Type B pancreatic cell (in vitro differentiated cells): ENCODE measurements around the gene POLA1. TPM values are rescaled to one million over a fixed set of nuclear protein-coding genes. Genes with fewer than 3 reads are reported as not detected.

Experiments used
- DNase-seq: peaks from one replicate; pipeline ENCODE4 v3.0.0; 2021; ENCODE audit warnings: mixed read lengths; ENCODE audit not compliant: unreplicated experiment; ENCODE audit errors: extremely low spot score
- H3K27ac Mint-ChIP-seq: 2 replicates; pipeline ENCODE4 v1.8.0; 2021; ENCODE audit warnings: mild to moderate bottlenecking, mixed read lengths
- H3K27me3 Mint-ChIP-seq: 2 replicates; pipeline ENCODE4 v1.8.0; 2021; ENCODE audit warnings: mixed read lengths
- H3K36me3 Mint-ChIP-seq: 2 replicates; pipeline ENCODE4 v1.8.0; 2021; ENCODE audit warnings: mixed read lengths
- H3K4me1 Mint-ChIP-seq: one replicate; pipeline ENCODE4 v1.8.0; 2021; ENCODE audit warnings: mixed read lengths; ENCODE audit not compliant: unreplicated experiment
- H3K4me3 Mint-ChIP-seq: 2 replicates; pipeline ENCODE4 v1.8.0; 2021; ENCODE audit warnings: mild to moderate bottlenecking, mixed read lengths
- H3K9me3 Mint-ChIP-seq: 2 replicates; pipeline ENCODE4 v1.8.0; 2021; ENCODE audit warnings: mixed read lengths
- total RNA-seq: library from RNA; stranded (reverse); gene quantifications from 2 replicates; pipeline ENCODE4 v1.2.1, GENCODE V29; 2021; ENCODE audit warnings: low replicate concordance
- TF ChIP-seq, protein P1 (sequence below): fragments of 200-600 bp; sonication (generic); conservative IDR thresholded peaks from 2 replicates; pipeline ENCODE4 v1.5.0; 2021; ENCODE audit warnings: antibody characterized with exemption, mild to moderate bottlenecking

The POLA1 gene
- total RNA-seq, 1 donor from 2014 or later = 44.4 TPM

DNA sequence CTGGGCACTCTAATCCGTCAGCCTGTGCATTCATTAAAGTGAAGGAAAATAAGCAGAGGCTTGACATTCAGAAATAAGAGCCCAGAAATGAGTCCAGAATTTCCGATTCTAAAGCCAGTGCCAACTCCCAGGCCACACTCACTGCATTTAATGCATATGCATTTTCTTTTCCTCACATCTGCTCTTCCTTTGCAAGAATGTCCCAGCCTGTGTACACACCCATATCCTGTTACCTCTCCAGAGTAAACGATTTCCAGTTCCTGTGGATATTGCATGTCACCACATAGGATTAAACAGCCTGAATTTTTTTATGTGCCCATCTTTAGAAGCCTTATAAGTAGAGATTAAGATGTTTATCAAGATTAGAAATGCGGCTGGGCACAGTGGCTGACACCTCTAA is 294.6 kb downstream of the POLA1 start:
- no peak for DNase-seq
- Mint-ChIP-seq H3K27ac (no peak overlapping the region), H3K4me1 (peaks cover 4% of the 10 kb centered on the region), H3K9me3 (no peaks in the 10 kb centered on the region), H3K36me3 (peaks cover 15% of the 10 kb centered on the region), H3K4me3 (no peak overlapping the region), H3K27me3 (peaks cover 3% of the 10 kb centered on the region)
- TF ChIP-seq, protein P1, sequence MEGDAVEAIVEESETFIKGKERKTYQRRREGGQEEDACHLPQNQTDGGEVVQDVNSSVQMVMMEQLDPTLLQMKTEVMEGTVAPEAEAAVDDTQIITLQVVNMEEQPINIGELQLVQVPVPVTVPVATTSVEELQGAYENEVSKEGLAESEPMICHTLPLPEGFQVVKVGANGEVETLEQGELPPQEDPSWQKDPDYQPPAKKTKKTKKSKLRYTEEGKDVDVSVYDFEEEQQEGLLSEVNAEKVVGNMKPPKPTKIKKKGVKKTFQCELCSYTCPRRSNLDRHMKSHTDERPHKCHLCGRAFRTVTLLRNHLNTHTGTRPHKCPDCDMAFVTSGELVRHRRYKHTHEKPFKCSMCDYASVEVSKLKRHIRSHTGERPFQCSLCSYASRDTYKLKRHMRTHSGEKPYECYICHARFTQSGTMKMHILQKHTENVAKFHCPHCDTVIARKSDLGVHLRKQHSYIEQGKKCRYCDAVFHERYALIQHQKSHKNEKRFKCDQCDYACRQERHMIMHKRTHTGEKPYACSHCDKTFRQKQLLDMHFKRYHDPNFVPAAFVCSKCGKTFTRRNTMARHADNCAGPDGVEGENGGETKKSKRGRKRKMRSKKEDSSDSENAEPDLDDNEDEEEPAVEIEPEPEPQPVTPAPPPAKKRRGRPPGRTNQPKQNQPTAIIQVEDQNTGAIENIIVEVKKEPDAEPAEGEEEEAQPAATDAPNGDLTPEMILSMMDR = no peak

DNA sequence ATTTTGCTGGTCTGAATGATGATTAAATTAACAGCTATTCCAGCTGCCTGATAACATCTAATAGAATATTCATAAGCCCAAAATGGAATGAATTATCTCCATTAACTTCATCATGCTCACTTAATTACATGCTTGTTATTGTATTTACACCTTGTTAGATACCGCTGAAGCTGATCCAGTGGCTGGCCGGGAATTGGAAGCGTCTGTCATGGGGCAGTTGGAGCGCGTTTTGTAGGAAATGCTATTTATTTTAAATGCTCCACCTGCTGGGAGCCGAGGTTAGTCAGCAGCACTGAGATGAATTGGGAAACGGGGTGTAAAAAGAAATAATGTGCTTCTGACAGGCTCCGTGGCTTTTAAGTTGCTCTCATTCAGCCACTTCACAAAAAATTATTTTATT is 296.8 kb downstream of the POLA1 start:
- Mint-ChIP-seq H3K4me3 (no peak overlapping the region), H3K4me1 (peaks cover 4% of the 10 kb centered on the region)

DNA sequence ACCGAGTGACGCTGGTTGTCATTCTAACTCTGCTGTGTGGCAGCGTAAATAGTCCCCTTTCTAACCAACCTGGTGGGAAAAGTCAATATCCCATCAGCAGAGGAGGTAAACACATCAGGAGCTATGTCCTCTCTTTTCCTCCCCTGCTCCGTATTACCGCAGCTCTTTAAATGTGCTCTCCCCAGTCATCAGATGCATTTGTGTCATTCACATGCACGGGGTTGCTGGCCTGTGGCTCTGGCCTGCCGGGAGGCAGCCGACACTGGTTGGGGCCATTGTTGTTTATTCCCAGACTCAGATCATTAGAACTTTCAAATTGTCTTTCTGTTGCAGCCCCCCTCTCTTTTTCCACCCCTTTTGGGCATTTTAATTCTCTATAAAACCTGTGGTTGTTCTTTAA is 300.2 kb downstream of the POLA1 start:
- H3K4me3 Mint-ChIP-seq = no peak overlapping the region
- peaks cover 18% of the 10 kb centered on the region for H3K36me3 Mint-ChIP-seq
- H3K9me3 Mint-ChIP-seq = no peaks in the 10 kb centered on the region
- peaks cover 20% of the 10 kb centered on the region for H3K27me3 Mint-ChIP-seq
- TF ChIP-seq, protein P1 = no peak
- no peak for DNase-seq
- peaks cover 4% of the 10 kb centered on the region for H3K4me1 Mint-ChIP-seq
- H3K27ac Mint-ChIP-seq = no peak overlapping the region

More for the DNA sequence above, 296.8 kb downstream of the POLA1 start:
- Mint-ChIP-seq H3K27ac (no peak overlapping the region), H3K9me3 (no peaks in the 10 kb centered on the region), H3K27me3 (peaks cover 4% of the 10 kb centered on the region), H3K36me3 (peaks cover 15% of the 10 kb centered on the region)
- no peak for DNase-seq
- TF ChIP-seq, protein P1 = peak; percentile 51

DNA sequence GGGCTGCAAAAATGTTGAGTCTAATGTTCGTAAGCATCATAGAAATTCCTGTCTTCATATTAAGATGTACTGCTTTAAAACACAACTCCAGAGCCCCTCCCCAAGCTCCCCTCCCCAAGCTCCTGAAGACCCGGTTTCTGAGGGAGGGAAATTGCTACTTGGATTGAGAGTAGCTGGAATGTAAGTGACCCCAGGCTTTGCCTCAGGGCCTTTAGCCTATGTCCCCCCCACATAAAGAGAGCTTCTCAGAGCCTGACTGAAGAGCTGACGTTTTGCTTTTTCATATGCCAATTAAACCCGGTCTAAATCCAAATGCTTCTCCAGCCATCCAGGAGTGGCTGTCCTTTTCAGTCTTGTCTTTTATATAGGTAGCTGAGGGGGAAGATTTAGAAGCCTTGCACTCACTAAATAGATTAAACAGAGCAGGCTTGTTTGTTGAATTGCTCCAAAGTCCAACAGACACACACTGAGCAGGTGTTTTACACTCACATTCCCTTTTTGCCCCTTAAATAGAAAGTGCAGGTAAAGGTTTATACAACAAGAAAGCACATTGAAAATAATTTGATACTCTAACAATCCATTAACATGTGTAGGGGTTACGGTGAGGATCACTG is 302.5 kb downstream of the POLA1 start:
- Mint-ChIP-seq H3K36me3 (peaks cover 18% of the 10 kb centered on the region), H3K4me3 (no peak overlapping the region), H3K27me3 (peaks cover 43% of the 10 kb centered on the region), H3K4me1 (peaks cover under 1% of the 10 kb centered on the region), H3K27ac (no peak overlapping the region), H3K9me3 (no peaks in the 10 kb centered on the region)
- TF ChIP-seq, protein P1 = no peak
- DNase-seq = no peak

DNA sequence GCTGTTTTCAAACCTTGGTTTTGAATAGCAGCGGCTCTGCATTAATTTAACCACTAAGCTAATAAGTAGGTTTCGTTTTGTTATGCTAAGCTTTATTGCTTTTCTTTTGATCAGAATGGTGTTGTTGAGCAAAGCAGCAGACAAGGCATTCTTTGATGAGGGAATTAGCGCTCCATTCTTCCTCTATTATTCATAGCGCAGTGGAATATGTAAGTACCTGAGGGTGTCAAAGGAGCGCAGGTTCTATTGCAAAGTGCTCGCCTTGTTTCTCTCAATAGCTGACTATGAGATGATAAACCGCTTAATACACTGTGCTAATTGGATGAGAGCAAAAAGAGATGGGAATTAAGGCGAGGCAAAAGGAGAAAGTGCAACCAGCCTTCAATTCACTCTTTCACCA is 305.8 kb downstream of the POLA1 start:
- H3K4me1 Mint-ChIP-seq = peaks cover 20% of the 10 kb centered on the region
- peaks cover 67% of the 10 kb centered on the region for H3K27me3 Mint-ChIP-seq
- TF ChIP-seq, protein P1 = no peak

More for the DNA sequence above, 305.8 kb downstream of the POLA1 start:
- Mint-ChIP-seq H3K36me3 (peaks cover 19% of the 10 kb centered on the region), H3K9me3 (no peaks in the 10 kb centered on the region), H3K4me3 (no peak overlapping the region), H3K27ac (no peak overlapping the region)
- no peak for DNase-seq
